GM12891 (cell line): ENCODE results near the gene LNX1.

ENCODE experiments used
- PAX5 ChIP-seq: IDR thresholded peaks from 2 replicates; pipeline ENCODE4 v1.6.1; 2011; ENCODE audit warnings: low read length, moderate library complexity, mild to moderate bottlenecking; ENCODE audit not compliant: insufficient read depth, severe bottlenecking
- POLR2A ChIP-seq: IDR thresholded peaks from 2 replicates; pipeline ENCODE4 v1.6.1; 2011; ENCODE audit warnings: low read depth, low read length, control low read depth
- POLR2AphosphoS5 ChIP-seq: IDR thresholded peaks from 2 replicates; pipeline ENCODE4 v1.6.1; 2011; ENCODE audit warnings: low read depth, low read length, control low read depth
- POU2F2 ChIP-seq: IDR thresholded peaks from 2 replicates; pipeline ENCODE4 v1.6.1; 2011; ENCODE audit warnings: low read depth, mild to moderate bottlenecking, control low read depth, low read length, moderate library complexity
- SPI1 ChIP-seq: IDR thresholded peaks from 2 replicates; pipeline ENCODE4 v1.6.1; 2011; ENCODE audit warnings: low read depth, low read length, control low read depth
- TAF1 ChIP-seq: IDR thresholded peaks from 2 replicates; pipeline ENCODE4 v1.6.1; 2011; ENCODE audit warnings: low read depth, low read length, control low read depth

- TF ChIP-seq POLR2A (no peak), POLR2AphosphoS5 (no peak), SPI1 (no peak), TAF1 (no peak), POU2F2 (no peak), PAX5 (no peak)
Observed at GRCh38 chr4:53557669-53558064, 33.6 kb downstream of the LNX1 start.
